C4-2B (cell line): Measurements from ENCODE around the gene CDC42BPB.

Experiments used
- ZFX ChIP-seq: fragments of 450-650 bp; IDR thresholded peaks from 2 replicates; pipeline ENCODE4 v1.6.1; 2017
- TF ChIP-seq, protein P1 (sequence below): fragments of 450-650 bp; conservative IDR thresholded peaks from 2 replicates; pipeline ENCODE4 v1.5.1; 2017; ENCODE audit warnings: mild to moderate bottlenecking

DNA sequence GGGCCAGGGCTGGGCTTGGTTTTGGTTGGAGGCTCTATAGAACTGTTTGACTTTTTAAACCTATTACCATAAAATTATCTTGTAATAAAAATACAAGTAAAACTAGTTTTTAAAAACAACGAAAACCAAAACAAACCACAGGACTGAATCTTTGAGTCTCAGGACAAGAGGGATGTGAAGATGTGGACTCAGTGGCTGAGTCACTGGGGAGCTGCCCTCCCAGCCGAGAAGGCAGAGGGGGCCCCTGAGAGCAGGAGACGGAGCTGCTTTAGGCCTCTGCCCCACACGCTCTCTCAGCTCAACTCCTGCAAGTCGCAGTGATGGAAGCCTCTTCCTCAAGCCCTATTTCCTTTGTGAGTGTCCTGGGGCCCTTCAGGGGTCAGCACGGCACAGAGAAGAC, 59.0 kb downstream of the CDC42BPB start:
- TF ChIP-seq, protein P1, sequence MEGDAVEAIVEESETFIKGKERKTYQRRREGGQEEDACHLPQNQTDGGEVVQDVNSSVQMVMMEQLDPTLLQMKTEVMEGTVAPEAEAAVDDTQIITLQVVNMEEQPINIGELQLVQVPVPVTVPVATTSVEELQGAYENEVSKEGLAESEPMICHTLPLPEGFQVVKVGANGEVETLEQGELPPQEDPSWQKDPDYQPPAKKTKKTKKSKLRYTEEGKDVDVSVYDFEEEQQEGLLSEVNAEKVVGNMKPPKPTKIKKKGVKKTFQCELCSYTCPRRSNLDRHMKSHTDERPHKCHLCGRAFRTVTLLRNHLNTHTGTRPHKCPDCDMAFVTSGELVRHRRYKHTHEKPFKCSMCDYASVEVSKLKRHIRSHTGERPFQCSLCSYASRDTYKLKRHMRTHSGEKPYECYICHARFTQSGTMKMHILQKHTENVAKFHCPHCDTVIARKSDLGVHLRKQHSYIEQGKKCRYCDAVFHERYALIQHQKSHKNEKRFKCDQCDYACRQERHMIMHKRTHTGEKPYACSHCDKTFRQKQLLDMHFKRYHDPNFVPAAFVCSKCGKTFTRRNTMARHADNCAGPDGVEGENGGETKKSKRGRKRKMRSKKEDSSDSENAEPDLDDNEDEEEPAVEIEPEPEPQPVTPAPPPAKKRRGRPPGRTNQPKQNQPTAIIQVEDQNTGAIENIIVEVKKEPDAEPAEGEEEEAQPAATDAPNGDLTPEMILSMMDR = no peak
- no peak for TF ChIP-seq ZFX
